ENCODE measurements around the gene ACSL5. TPM values are rescaled to one million over a fixed set of nuclear protein-coding genes. Genes with fewer than 3 reads are reported as not detected.

Gene ACSL5
- total RNA-seq, 1 experiment from 2014 or later: not detected

DNA sequence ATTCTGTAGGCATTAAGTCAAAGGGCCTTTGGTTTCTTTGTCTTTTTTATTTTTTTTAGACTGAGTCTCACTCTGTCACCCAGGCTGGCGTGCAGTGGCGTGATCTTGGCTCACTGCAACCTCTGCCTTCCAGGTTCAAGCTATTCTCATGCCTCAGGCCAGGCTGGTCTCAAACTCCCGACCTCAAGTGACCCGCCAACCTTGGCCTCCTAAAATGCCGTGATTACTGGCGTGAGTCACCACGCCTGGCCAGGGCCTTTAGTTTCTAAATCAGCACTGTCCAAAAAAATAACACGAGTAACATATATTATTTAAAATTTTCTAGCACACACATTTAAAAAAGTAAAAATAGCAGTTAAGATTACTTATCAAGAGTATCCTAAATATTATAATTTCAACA lies 11.1 kb upstream of the ACSL5 start:
- Histone ChIP-seq H3K79me1 (ENCODE audit: insufficient read depth, low read depth, low read length, poor library complexity, severe bottlenecking) (no peaks in the 10 kb centered on the region), H3K9me3 (ENCODE audit: control insufficient read depth, low read depth, low read length) (no peaks in the 10 kb centered on the region), H2AFZ (ENCODE audit: low read length) (no peak overlapping the region), H4K8ac (replicated peaks; ENCODE audit: insufficient read length, low read depth, low read length) (no peak overlapping the region), H3K4me1 (ENCODE audit: insufficient read depth, low read length) (no peaks in the 10 kb centered on the region), H4K91ac (ENCODE audit: insufficient read length, low read depth, low read length) (no peak overlapping the region), H3T11ph (ENCODE audit: low read length) (no peak overlapping the region), H2BK120ac (ENCODE audit: low read depth, low read length, poor library complexity, severe bottlenecking) (no peak overlapping the region), H3K23me2 (ENCODE audit: insufficient read length, low read depth, low read length, poor library complexity, severe bottlenecking) (no peaks in the 10 kb centered on the region), H3K79me2 (ENCODE audit: insufficient read depth, low read length) (no peaks in the 10 kb centered on the region), H3K4me2 (ENCODE audit: insufficient read depth, insufficient read length, low read length) (no peak overlapping the region), H3K14ac (ENCODE audit: insufficient read depth, low read length) (no peak overlapping the region), H2BK15ac (ENCODE audit: low read depth, low read length) (no peak overlapping the region), H3K18ac (ENCODE audit: insufficient read length, low read depth, low read length) (no peak overlapping the region), H4K20me1 (ENCODE audit: control insufficient read depth, insufficient read depth, insufficient read length) (no peaks in the 10 kb centered on the region), H2AK5ac (ENCODE audit: insufficient read length, low read length) (no peak overlapping the region), H3K27me3 (ENCODE audit: insufficient read depth, low read length) (0 out of 2 replicates have a peak, but pooled peaks cover 2% of the 10 kb centered on the region), H3K56ac (ENCODE audit: insufficient read length, low read depth, low read length) (no peak overlapping the region), H3K27ac (ENCODE audit: insufficient read length, low read depth, low read length) (no peak overlapping the region), H2BK20ac (ENCODE audit: low read depth, low read length, poor library complexity, severe bottlenecking) (no peak overlapping the region), H4K5ac (ENCODE audit: insufficient read length, low read depth, low read length) (no peak overlapping the region), H3K4ac (ENCODE audit: low read depth, low read length) (no peak overlapping the region), H2BK5ac (ENCODE audit: insufficient read length, low read length) (no peak overlapping the region), H2BK12ac (ENCODE audit: insufficient read length, low read depth, low read length) (no peak overlapping the region), H3K23ac (ENCODE audit: insufficient read length, low read depth, low read length) (no peak overlapping the region), H3K9ac (ENCODE audit: extremely low read depth, insufficient read length, low read length) (no peak overlapping the region)
- WGBS (ENCODE audit: extremely low coverage, insufficient read length, low lambda C conversion rate): no CpG with 5 or more reads among the region's 8 CpGs
- peaks cover 0 to 11% of the 10 kb centered on the region in 2 experiments; a peak in 2 of 4 replicates for H3K4me1 Mint-ChIP-seq
- TF ChIP-seq, protein P1, sequence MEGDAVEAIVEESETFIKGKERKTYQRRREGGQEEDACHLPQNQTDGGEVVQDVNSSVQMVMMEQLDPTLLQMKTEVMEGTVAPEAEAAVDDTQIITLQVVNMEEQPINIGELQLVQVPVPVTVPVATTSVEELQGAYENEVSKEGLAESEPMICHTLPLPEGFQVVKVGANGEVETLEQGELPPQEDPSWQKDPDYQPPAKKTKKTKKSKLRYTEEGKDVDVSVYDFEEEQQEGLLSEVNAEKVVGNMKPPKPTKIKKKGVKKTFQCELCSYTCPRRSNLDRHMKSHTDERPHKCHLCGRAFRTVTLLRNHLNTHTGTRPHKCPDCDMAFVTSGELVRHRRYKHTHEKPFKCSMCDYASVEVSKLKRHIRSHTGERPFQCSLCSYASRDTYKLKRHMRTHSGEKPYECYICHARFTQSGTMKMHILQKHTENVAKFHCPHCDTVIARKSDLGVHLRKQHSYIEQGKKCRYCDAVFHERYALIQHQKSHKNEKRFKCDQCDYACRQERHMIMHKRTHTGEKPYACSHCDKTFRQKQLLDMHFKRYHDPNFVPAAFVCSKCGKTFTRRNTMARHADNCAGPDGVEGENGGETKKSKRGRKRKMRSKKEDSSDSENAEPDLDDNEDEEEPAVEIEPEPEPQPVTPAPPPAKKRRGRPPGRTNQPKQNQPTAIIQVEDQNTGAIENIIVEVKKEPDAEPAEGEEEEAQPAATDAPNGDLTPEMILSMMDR (conservative IDR thresholded peaks at IDR 0.05): no peak
- no peak overlapping the region for H3K27ac Mint-ChIP-seq
- H3K4me3 Mint-ChIP-seq: no peak overlapping the region
- no peak for DNase-seq
- no peaks in the 10 kb centered on the region for H3K36me3 Mint-ChIP-seq (ENCODE audit: insufficient read depth in 1 of 3, low read depth in 3 of 3)
- peaks cover 29% of the 10 kb centered on the region for H3K27me3 Mint-ChIP-seq (ENCODE audit: low read depth)
- no peaks in the 10 kb centered on the region for H3K9me3 Mint-ChIP-seq

Data from H9 (cell line).